A549 (cell line): ENCODE measurements around the gene AGTRAP.

Source experiments
- BHLHE40 ChIP-seq: IDR thresholded peaks from 2 replicates; pipeline ENCODE4 v1.6.1; 2012; ENCODE audit warnings: low read depth, low read length, inconsistent platforms
- CEBPB ChIP-seq, 2 experiments: fragments of >200 bp in 1 of 2; sonication (Bioruptor Twin) in 1 of 2; formaldehyde crosslinking in 1 of 2; IDR thresholded peaks; 2 replicates each; pipeline ENCODE4 v1.6.1; 2012 to 2016
- CTCF ChIP-seq: fragments of >200 bp; sonication (Bioruptor Twin); formaldehyde crosslinking; IDR thresholded peaks from 3 replicates; pipeline ENCODE4 v1.5.1; 2016
- HOXB13 ChIP-seq: fragments of 250-450 bp; sonication (Bioruptor Pico); IDR thresholded peaks from 2 replicates; pipeline ENCODE4 v1.5.0; 2020; ENCODE audit warnings: low read depth, mild to moderate bottlenecking, moderate library complexity
- KDM5A ChIP-seq: fragments of 200-600 bp; sonication (generic); IDR thresholded peaks from 2 replicates; pipeline ENCODE4 v1.6.1; 2016; ENCODE audit warnings: antibody characterized with exemption, mild to moderate bottlenecking
- MAFK ChIP-seq: fragments of 450-650 bp; IDR thresholded peaks from 2 replicates; pipeline ENCODE4 v1.6.1; 2014; ENCODE audit not compliant: partially characterized antibody
- MYC ChIP-seq: IDR thresholded peaks from 2 replicates; pipeline ENCODE4 v1.6.1; 2012; ENCODE audit warnings: mild to moderate bottlenecking, inconsistent platforms, low read length, improper control_type of control experiment, borderline replicate concordance
- NPAS2 ChIP-seq: fragments of 250-450 bp; sonication (Bioruptor Pico); IDR thresholded peaks from 2 replicates; pipeline ENCODE4 v1.8.0; 2022; ENCODE audit warnings: mild to moderate bottlenecking, moderate library complexity, borderline replicate concordance
- POLR2A ChIP-seq: IDR thresholded peaks from 2 replicates; pipeline ENCODE4 v1.6.1; 2012; ENCODE audit warnings: mild to moderate bottlenecking, low read length
- RAD21 ChIP-seq, 2 experiments: fragments of >200 bp in 1 of 2; sonication (Bioruptor Twin) in 1 of 2; formaldehyde crosslinking in 1 of 2; IDR thresholded peaks in 1 of 2; conservative IDR thresholded peaks in 1 of 2; 2 replicates in 1 of 2; 3 replicates in 1 of 2; pipeline ENCODE4 v1.6.1; 2012 to 2018; ENCODE audit warnings: inconsistent platforms in 1 of 2
- RFX5 ChIP-seq: fragments of 450-650 bp; IDR thresholded peaks from 2 replicates; pipeline ENCODE4 v1.7.1; 2014; ENCODE audit warnings: antibody characterized with exemption, mild to moderate bottlenecking, moderate library complexity
- SMC3 ChIP-seq: fragments of >200 bp; sonication (Bioruptor Twin); formaldehyde crosslinking; IDR thresholded peaks from 3 replicates; pipeline ENCODE4 v1.6.1; 2018; ENCODE audit warnings: inconsistent platforms
- USF2 ChIP-seq: fragments of 450-650 bp; IDR thresholded peaks from 2 replicates; pipeline ENCODE4 v1.6.1; 2014; ENCODE audit warnings: antibody characterized with exemption
- ZC3H11A ChIP-seq: fragments of 450-650 bp; IDR thresholded peaks from 2 replicates; pipeline ENCODE4 v1.6.1; 2014; ENCODE audit warnings: antibody characterized with exemption, mild to moderate bottlenecking

GRCh38 chr1:11767922-11768704 is 32.2 kb downstream of the AGTRAP start:
- TF ChIP-seq BHLHE40 = no peak
- TF ChIP-seq CTCF = no peak
- TF ChIP-seq POLR2A = no peak
- TF ChIP-seq KDM5A = no peak
- no peak for TF ChIP-seq MAFK
- TF ChIP-seq SMC3 = no peak
- no peak for TF ChIP-seq CEBPB (IDR thresholded peaks at IDR 0.05)
- no peak for TF ChIP-seq MYC
- TF ChIP-seq NPAS2 (CRISPR knock-in tag) = no peak
- TF ChIP-seq ZC3H11A = no peak
- TF ChIP-seq USF2 = no peak
- TF ChIP-seq RAD21 (conservative IDR thresholded peaks at IDR 0.05 in 1 of 2, IDR thresholded peaks at IDR 0.05 in 1 of 2) = no peak
- no peak for TF ChIP-seq HOXB13
- no peak for TF ChIP-seq RFX5
